DLD1 (cell line): ENCODE measurements around the gene CECR2.

Source experiments
- in situ Hi-C: cut with HindIII; loops from 2 replicates; pipeline ENCODE4 v1.10.0; 2017; ENCODE audit warnings: low sequenced_read_pairs

CECR2 gene

DNA sequence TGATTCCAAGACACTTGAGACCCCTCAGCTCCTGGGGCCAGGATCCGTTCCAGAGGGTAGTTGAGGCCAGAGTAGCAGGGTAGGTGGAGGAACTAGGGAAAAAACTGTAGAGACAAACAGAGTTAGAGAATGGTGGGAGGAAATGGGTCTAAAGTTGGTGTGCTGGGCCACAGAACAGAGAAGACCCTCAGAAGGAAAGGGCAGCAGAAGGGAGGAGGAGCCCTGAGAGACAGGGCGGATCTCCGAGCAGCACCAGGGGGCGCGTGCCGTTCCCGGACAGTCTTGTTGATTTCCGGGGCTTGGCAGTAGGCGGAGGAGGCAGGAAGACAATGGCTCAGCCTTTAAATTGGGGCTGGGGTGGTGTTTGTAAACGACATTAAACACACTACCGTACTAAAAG is 2.4 kb upstream of the CECR2 start:
- in situ Hi-C loops, result no loop called here

DNA sequence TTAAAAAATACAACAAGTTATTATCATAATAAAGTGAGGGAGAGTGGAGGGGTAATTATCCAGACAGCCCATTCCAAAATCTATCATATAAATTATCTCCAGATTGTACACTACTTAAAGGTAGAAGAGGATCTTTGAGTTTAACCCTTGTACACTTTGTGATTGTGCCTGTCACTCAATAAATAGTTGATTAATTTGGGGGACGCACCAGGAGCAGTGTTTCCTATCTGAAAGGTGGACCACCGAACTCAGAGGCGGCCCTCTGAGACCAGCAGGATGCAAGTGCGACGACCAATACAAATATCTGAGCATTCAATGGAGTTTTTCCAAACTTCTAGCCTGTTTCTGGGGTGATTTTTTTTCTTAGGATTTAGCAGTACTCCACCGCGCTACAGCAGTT is 1.1 kb upstream of the CECR2 start:
- in situ Hi-C loops, result no loop called here

DNA sequence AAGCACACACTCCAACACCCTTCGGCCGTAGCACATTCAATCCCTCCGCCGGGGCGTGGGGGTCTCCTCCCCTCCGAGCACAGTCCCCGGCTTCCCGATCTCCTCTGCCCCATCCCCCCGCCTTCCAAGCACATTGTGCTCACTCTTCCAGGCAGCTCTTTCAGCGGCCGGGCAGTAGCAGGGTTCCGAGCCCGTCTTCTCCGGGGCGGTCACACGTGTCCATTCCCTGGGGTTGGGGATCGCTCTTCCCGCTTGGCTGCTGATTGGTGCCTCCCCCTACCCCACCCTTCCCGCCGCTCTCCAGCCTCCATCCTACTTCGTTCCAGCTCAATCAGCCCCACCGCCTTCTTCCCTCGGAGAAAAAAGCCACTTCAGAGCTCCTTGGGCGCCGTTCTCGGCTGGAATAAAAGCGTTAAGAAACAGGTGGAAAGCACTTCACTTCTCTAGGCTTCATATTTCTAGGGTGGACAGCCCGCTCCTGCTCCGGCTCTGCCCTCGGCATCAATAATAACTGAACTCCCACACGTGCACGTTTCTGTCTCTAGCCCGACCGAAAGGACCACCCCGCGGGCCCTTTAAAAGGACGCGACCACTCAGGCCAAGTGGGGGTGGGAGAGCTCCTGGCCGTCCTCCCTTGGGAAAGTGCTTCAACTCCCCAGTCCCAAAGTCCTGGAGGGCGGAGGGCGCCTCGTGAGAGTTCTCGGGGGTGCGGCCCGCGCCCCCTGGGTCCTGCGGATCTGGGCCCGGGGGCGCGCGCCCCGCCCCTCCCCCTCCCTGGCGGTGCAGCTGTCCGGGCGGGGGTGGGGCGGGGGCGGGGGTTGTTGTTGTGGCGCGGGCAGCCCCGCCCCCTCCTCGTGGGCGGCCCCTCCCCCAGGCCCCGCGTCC is 464 bp upstream of the CECR2 start:
- in situ Hi-C loops, result no loop called here

DNA sequence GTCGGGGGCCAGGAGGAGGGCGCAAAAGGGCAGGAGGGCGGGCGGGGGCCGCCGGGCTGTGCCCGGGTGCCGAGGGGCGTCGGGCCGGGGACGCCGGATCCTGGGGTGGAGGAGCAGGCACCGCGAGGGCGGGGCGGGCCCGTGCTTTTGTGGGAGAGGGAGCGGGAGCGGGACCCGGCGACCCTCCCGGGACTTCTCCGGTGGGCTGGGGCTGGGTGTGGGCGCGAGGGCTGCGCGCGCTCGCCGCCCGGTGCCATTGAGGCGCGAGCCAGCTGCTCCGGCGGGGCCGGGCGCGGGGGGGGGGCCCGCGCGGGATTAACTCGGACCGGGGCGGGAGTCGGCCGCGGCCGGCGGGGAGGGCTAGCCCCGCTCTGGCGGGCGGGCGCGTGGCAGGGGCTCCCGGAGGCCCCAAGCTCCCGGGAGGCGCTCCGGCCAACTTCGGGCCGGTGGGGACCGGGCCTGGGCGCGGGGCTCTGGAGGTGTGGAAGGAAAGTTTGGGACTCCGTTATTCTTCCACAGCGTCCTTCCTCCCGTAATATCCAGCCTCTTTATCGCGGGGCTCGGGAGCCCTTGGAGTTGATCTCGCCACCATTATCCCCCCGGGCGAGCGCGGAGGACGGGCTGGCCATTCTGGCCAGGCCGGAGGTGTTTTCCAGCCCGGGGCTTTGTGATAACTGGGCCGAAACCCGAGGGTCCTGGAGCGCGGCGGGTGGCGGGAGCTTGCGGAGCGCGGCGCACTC is 936 bp downstream of the CECR2 start:
- in situ Hi-C loops, result no loop called here

DNA sequence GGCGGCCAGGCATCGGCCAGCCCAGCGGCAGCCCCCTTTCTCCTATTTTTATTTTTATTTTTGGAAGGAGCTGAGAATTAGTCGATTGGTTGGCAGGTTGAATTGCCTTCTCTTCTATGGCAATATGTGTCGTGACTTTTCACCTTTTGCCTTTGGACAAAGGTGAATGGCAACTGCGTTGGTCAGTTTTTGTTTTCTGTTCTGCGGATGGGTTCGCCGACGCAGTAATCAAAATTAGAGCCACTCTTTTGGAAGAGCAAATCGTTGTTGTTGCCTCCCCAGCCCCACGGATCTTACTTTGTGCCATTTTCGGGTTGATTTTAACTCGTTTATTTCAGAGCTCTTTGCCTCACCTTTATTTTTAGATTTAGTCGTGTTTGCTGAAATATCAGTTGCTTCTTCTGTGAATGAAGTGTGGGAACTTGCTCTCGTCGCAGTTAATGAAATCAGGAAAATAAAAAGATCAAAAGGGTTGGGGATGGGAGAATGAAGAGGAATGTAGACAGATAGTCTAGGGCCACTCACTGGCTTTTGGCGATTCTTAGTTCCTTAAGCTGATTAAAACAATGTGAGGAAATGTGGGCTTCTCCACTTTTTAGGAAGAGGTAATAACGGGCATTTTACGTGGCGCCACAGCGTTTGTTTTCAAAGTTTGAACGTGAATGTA is 1.6 kb downstream of the CECR2 start:
- in situ Hi-C loops, result no loop called here

DNA sequence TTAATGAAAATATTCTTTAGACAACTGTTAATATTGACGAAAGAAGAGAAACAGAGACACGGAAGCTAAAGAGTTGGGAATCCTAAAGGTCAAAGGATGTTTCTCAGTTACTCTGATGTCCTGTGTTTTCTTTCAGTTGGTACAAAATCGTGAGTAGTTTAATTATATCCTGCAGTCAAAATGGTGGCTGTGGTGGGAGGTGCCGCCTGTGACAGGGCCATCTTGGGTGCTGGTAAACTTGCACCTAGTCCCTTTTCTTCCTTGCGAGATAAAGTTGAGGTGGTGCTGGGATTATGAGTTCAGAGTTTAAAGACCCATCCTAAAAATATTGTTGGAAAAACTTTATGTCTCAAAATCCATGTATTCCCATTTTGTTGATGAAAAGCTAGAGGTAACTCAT is 2.2 kb downstream of the CECR2 start:
- in situ Hi-C loops, result no loop called here

DNA sequence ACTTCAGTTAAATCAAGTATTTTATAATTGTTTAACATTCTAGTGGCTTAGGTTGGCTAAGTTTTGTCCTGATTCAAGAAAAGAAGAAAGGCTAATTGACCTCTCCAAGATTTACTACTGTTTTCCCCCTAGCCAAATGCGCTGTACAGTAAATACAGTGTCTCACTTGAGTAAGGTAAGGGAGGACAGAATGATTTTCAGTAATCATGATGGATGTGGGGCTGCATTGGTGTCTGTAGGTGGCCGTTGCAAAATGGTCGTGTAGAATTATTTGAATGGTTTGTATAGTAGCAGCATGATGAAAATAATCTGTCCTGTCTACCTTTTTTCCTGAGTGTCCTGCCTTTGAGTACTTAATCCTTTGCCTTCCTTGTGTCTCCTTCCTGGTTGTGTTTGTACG is 4.6 kb downstream of the CECR2 start:
- in situ Hi-C loops, result no loop called here

DNA sequence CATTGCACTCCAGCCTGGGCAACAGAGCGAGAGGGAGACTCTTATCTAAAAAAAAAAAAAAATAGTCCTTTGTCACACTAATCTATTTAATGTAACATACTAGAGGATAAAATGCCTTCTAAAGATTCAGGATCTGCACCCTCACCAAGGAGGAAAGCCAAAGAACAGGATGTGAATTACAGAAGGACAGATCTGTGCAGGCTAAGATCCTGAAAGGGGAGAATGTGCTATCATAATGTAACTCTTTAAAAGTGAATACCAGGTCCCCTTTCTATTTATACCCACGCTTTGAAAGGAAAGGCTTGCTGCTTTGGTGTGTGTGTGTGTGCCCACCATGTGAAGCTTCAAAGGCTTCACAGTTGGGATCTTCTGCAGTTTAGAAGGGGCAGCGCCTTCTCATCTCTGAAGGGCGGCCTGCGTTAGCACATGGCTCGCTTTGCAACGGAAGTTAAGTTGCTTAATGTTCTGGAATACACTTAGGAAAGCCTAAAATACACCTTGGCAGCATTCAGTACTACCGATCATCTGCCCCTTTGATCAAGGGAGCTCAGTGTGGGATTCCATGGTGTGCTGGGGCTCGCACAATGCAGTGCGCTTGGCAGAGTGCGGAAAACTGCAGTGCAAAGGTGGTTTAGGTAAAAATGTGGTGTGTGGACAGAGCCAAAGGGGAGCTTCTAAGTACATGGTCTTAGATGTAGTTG is 6.8 kb downstream of the CECR2 start:
- in situ Hi-C loops, result no loop called here

DNA sequence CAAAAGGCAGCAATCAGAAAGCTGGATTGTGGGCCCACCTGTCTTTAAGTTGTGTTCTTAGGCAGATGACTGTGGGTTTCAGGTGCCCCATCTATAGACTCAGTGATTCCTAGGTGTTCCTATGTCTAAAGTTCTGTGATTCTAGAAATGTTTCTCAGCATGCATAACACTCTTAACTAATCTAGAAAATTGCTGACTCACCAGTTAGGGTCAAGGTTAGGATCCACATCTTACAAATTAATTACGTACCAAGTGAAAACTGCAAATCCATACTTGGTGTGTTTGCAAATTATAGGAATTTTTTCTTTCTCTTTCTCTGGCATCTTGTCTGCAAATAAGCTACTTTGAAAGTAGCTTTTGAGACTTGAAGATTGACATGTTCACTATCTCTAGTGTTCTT is 7.7 kb downstream of the CECR2 start:
- in situ Hi-C loops, result no loop called here

DNA sequence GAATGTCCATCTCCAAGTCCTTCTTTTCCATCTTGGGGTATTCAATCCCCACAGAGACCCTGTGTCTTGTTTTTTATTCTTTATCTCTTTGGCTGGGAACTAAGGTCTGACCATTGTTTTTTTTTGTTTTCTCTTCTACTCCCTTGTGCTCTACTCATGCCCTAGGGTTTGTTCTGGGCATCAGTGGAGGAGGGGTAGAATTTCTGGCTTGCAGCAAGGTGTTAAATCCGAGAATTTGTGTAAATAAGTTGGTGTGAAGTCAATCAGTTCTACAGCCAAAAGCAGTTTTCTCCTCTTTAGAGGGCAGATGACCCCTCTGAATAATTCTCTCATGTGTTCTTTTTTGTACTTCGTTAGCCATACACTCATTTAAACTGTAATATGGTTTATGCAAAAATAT is 10.7 kb downstream of the CECR2 start:
- in situ Hi-C loops, result no loop called here

DNA sequence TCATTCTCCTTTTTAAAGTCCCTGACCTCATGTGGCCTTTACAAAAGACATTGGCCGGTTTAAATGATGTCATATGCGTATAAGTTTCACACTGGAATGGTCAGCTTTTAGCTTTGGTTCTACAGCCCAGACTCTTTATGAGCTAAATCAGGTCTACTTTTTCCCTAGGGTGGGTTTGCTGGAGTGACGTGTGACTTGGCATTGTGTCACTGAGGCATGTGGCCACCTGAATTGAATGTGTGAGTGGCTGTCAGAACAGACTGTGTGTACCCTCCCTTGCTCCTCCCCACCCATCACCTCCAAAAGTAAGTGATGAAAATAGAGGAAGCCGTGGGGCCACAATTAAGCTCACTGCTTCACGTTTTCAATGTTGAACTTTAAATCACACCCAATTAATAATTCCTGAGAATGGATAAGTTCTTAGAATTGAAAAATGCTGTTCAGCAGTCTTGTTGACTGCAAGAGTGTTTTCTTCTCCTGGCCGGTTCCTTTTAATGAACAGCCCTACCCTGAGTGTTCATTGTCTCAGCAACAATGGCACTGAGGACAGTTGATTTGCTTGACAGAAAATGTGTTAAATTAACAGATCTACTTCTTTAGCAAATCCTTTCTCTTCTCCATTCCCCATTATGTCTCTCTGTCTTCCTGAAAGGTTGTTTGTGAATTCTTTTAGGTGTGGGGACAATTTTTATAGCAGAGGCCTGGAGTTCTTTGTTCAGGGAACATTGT is 11.3 kb downstream of the CECR2 start:
- in situ Hi-C loops, result no loop called here

DNA sequence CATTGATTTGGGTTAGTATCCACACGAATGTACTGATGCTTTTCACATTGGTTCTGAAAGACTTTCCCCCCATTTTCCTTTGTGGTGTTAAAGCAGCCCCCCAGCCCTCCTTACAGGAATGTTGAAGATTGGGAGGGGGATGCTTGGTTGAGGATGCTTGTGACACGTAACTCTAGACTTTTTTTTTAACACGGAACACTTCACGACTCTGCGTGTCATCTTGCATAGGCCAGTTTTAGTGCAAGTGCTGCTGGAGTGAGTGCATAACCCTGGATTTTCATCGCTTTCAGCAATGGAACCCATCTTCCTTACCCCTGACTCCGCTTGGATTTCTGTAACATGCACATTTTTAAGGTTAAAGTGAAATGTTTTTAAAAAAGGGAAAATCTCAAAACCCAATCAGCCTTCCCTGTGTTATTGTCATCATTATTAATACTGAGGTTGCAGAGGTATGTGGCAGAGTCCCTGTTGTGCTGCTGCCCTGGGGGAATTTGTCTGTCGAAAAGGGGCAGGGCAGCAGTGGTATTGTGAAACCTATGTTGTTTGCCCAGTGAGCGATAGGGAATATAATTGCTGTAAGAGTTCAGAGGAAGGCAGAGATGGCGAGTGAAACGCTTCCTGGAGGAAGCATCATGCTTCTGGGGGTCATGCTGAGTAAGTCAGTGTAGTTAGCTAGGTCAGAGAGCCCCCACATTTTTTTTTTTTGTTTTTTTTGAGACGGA is 12.1 kb downstream of the CECR2 start:
- in situ Hi-C loops, result no loop called here

DNA sequence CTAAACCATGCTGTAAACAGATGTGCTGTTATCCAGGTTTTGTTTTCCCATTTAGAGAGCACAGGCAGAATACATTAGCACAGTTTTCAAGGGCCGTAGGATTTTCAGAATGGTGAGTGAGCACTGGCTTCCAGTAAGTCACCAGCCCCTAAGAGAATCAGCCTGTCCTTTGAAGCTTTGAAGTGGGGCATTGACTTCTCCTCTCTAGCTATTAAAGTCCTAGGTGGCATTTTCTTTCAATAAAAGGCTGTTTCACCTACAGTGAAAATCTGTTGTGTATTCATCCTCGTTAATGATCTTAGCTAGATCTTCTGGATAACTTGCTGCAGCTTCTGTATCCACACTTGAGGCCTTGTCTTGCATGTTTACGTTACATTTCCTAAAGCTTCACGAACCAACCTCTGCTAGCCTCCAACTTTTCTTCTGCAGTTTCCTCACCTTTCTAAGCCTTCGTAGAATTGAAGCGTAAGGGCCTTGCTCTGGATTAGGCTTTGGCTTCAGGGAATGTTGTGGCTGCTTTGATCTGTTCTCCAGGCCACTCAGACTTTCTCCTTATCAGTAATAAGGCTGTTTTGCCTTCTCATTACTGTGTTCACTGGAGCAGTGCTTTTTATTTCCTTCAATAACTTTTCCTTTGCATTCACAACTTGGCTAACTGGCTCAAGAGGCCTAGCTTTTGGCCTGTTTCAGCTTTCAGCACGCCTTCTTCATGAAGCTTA is 15.5 kb downstream of the CECR2 start:
- in situ Hi-C loops, result no loop called here

DNA sequence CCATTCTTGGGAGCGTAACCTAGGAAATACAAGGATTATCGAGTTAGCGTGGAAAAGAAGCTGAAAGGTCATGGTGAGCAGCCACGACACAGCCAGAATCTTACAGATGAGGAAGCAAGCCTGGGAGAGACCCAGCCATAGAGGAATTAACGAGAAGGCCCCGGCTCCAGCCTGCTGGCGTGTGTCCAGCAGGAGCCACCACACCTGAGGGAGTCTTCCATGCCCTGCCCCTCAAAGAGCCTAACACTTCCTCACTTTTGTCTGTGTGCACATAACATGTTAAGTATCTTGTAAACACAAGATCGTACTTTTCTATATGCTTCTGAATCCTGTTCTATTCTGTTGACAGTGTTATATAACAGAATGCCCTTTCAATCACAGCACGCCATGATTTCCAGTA is 18.1 kb downstream of the CECR2 start:
- in situ Hi-C loops, result no loop called here

DNA sequence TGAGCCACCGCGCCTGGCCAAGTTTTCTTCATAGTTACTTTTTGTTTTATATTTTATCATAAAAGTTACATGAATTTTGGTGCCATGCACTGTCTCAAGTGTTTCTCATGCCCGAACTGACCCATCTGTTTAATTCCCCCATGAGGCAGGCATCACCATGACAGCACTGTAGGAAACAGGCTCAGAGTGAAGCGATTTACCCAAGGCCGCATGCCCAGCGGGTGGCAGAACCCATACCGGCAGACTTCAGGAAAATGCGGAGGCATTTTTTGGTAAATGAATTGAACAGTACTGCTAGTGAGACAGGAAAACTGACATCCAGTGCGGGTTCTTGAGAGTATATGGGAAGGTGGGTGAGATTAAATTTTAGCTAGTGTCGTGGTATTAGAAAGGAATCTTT is 19.0 kb downstream of the CECR2 start:
- in situ Hi-C loops, result no loop called here

DNA sequence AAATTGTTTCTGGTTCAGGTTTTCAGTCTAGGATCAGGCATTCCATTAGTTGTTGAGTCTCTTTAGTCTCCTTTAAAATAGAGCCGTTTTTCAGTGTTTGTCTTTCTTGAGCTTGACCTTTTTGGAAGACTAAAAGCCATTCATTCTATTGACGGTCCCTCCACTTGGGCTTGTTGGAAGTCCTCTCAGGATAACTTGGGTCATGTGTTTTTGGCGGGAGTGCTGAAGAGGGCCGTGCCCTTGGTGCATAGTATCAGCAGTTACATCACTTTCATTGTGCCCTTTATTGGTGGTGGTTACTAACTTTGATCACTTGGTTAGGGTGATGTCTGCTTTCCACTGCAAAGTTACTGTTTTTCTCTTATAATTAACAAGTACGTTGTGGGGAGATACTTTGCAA is 20.8 kb downstream of the CECR2 start:
- in situ Hi-C loops, result no loop called here

DNA sequence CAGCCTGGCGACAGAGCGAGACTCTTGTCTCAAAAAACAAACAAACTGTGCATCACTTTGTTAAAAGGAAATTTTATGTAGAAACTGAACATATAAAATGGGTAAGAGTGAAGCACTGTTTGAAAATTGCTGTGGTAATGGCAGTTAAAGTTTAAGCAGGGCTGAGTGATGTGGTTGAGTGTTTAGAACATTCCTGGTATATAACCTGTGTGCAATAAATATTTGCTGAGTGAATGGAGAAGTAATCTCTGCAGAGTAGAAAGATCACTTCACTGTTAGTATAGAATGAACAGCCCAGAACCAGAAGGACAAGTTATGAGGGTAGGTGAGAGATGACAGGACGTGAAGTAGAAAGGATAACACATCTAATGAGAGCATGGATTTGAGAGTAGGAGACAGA is 27.3 kb downstream of the CECR2 start:
- in situ Hi-C loops, result no loop called here

DNA sequence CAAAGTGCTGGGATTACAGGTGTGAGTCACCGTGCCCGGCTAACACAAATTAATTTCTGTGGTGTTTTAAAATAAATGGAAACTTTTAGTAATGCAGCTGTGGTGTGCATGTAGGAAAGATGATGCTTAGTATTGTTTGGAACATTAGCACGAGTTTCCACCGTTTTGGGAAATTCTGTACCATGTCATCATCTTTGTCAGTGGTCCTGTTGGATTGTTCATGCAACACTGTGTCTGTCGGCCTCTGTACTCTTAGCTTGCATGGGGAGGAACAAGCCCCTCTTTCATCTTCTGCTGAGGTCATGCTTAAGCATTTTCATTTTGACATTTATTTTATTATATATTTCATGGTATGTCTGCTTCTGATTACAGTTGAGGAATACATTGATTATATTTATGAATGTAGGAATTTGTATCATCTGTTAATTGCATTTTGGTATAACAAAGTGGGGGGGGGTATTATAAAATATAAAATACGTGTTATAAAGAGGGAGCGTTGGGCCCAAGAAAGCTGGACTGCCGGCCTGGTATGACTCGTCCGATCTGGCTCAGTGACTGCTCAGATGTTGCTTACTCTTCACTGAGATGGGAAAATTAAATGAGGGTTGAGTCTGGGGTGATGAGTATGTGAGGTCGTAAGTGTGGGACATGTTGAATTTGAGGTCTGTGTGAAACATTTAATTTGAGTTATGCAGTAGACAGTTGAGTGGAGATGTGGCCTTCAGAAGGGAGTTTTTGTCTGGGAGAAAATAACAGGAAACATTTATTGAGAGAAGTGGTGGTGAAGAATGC is 28.7 kb downstream of the CECR2 start:
- in situ Hi-C loops, result no loop called here
